Fibroblast of upper back skin (primary cell): ENCODE data around the gene TMTC2.
A peak's percentile ranks its signal among the peaks of the same experiment; 100 is the strongest.
"Not testable (repeated sequence)": the region's sequence is repeated elsewhere in the genome, so short reads cannot be mapped to it uniquely, and the experiment has no call there.

Experiments used
- DNase-seq: peaks from one replicate; pipeline ENCODE4 v3.0.0-alpha.2; 2013

Gene TMTC2

DNA sequence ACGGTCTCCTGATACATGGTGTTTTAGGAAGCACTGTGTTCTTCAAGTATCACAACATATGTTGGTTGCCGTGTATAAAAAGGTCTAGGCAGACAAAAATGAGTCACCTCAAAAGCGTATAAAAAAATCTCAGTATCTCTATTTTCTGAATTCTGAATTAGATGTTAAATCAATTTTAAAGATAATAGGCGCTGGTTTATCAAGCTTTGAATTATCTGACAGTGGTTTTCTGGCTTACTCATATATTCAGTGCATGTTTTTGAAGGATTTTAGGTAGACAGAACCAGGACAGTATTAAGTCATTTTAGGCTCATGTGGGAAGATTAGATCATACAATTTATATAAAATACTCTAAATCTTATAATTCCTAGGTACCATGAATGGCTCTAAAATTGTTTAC lies 110.8 kb downstream of the TMTC2 start:
- no peak for DNase-seq

DNA sequence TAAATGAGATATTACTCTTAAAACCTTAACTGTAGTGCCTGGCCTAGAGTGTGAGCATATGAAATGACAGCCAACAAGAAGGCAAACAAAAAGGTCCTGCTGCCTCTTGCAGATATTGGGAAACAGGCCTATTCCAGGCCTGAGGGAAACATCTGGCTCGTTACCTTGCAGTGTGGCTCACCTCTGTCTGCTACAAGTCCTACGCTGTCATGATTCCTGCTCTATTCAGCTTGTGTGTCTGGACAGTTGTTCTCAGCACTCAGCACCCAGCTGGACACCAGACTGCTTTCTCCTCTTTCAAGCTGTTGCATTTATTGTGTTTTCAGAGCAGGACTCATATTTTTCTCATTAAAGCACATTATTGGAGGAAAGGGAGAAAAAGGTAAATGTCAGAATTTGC lies 113.5 kb downstream of the TMTC2 start:
- DNase-seq = no peak

DNA sequence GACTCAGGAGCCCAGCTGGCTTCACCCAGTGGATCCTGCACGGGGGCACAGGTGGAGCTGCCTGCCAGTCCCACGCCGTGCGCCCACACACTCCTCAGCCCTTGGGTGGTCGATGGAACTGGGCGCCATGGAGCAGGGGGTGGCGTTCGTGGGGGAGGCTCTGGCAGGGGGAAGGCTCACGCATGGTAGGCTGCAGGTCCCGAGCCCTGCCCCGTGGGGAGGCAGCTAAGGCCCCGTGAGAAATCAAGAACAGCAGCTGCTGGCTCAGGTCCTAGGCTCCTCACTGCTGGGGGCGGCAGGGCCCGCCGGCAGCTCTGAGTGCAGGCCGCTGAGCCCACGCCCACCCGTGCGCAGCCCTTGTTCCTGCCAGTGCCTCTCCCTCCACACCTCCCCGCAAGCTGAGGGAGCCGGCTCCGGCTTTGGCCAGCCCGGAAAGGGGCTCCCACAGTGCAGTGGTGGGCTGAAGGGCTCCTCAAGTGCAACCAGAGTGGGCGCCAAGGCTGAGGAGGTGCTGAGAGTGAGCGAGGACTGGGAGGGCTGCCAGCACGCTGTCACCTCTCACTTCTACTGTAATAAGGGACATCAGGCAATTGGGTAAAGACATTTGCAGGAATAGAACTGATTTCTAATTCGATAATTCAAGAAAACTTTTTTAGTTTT lies 115.4 kb downstream of the TMTC2 start:
- no peak for DNase-seq

DNA sequence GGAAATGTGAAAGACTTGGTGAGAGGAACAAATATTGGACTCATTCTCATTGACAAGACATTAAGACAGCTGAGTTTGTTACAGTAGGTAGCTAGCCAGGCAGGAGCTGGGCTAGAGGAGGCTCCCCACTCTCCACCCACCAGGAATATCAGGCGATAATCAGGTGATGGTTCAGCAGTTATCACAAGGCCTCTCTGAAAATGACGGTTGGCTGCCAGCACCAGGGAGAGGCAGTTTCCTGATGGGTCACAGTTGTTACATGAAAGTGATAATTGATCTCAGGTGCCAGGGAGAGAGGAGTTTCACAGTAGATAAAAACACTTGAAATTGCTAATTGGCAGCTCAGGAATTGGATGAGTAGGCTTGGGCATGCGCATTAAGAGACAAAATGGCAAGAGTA lies 116.5 kb downstream of the TMTC2 start:
- no peak for DNase-seq

DNA sequence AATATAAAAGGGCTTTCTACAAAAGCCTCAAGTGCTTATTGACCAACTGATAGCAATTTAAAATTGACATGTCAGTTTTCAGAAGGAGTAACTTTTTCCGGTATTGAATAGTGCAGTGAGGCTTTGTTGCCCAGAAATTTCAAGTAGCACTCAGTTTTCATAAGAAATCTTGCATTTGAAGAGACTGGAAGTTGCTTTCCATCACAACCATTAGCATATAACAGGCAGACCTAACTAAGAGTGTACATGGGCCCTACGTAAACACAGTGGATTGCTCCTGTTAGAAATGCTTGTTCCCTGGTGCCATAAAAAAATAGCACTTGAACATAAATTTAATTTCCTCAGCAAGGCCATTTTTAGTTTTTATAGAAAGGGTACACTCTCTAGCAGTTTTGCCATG lies 117.9 kb downstream of the TMTC2 start:
- DNase-seq = no peak

DNA sequence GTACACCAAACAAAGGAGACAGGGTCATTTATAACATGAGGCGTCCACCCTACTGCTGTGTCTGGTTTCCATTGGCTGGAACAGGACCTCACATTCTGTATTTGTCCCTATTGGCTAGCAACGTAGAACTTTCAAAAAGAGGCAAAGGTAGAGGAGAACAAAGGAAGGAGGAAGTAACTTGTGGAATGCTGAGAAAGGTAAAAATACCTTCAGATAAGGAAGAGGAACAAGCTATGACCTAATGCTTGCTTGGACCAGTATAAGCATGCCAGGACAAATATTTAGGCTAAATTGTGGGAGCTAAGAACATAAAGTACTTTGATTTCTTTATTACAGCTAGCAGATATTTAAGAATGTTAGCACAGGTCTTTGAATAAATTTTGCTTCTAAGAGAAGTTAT lies 118.3 kb downstream of the TMTC2 start:
- DNase-seq = not testable (repeated sequence)

DNA sequence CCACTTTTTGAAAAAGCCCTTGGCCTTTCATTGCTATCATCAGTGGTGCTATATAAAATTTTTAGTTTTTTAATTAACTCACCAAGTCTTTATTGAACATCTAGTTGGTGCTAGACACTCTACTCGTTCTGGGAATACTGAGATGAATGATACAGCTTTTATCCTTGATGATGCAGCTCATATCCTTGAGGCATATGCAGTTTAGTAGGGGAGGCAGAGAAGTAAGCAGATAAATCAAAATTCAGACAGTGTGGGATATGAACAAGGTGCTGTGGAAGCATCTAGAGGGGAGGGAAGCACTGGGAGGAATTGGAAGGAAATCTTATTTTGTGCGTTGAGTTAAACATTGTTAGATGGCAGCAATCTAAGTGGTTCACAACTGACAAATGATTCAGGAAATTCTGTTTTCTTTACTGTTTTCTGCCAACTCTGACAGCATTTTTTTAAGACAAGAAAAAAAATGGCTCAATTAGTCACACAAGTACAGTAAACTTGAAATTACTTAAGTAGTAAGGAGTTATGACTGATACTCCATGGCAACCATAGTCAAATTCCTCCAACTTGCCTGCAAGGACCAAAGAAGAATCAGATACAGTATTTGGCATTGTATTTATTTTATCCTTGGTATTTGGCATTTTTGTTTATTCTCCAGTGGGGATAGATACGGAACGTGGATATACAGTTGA lies 119.2 kb downstream of the TMTC2 start:
- peak; percentile 14 for DNase-seq

DNA sequence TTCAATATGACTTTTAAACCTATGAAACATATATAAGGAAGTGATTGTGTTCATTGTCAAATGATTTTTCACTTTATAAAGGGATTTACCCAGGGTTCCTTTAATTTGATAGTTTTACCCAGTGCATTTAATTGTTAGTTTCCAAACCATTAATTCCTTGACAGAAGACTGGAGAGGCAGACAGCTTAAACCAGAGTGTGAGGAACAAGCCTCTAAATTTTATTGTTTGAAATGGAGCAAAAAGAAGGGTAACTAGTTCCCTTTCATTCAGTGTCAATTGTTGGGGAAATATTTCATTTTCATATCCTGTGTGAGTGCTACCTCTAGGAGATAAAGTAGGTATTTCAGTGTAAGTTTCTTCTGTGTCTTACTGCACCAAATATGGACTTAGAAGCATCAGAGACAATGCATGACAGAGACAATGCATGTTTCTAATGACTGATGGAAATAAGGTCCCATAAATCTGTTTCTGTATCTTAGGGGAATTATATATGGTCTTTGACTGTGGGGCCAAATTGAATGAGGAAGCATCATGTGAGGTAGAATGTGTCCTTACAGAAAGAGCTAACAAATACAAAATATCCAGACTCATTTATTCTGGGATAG lies 120.5 kb downstream of the TMTC2 start:
- no peak for DNase-seq

DNA sequence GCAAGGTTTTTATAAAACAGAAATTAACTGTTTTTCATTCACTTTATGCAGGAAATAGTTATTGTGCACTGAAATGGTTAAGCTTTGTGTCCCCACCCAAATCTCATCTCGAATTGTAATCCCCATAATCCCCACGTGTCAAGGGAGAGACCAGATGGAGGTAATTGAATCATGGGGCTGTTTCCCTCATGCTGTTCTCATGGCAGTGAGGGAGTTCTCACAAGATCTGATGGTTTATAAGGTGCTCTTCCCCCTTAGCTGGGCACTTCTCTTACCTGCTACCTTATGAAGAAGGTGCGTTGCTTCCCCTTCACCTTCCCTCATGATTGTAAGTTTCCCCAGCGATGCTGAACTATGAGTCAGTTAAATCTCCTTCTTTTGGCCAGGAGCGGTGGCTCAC lies 123.9 kb downstream of the TMTC2 start:
- no peak for DNase-seq

DNA sequence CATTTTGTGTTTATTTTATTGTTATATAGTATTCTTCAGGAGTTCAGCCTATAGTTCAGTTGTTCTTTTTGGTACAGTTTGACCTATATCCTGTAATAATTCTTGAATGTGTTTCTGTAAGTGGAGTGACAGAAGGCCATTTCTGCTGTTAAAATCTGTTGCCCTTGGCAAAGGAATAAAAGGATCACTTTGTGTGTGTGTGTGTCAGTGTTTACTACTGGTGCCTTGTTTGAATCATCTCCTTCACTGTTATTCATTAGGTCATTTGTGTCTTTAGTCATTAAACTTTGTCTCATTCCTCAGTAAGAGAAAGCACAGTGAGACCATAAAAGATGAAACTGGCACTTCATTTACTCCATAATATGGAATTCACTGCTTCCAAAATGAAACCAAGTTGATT lies 130.7 kb downstream of the TMTC2 start:
- no peak for DNase-seq

DNA sequence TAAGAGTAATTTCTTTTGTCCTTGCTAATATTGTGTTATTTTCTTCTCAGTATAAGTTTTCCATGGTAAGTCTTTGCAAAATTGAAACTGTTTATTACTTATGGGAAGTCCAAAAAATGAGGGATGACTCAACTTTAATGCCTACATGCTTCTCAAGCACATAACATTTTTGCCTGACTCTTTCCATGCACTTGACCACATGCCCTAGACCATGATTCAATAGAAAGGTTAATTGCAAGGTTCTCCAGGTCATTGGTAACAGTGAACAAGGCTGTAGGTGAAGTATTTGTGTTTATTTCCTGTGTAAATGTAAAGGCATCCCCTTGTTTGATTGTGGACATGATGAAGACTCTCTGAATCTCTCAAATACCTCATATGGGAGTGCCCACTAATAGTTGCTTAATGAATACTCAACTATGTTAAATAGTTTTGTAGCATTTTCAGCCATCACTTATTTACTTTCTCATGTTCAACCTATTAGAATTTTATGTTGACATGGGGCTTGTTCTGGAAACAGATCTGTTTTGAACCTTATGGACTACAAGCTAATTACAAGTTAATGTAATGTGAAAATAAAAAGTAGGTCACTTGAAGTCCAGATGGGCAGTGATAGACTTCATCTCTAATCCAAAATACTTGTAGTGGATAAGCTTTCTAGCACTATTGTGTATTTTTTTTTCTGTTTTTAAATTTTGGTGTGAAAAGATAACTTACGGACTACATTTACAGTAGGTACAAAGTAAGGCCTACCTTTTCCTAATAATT lies 131.7 kb downstream of the TMTC2 start:
- no peak for DNase-seq

DNA sequence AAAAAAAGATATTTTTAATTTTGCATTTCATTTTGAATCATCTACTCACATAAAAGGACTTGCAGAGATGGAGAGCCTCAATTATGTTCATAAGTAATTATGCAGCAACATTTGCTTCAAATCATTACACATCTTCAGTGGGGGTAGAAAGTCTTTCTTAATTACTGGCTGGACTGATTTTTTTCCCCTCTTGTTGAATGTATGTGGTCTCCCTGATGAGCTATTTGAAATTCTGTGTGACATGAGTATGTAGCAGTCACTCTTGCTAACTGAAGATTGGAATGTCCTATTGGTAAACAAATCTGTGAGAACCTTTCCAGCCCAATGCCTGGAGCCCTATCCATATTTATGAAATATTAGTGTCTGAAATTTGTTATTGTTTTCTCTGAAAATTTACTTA lies 139.8 kb downstream of the TMTC2 start:
- DNase-seq = no peak

DNA sequence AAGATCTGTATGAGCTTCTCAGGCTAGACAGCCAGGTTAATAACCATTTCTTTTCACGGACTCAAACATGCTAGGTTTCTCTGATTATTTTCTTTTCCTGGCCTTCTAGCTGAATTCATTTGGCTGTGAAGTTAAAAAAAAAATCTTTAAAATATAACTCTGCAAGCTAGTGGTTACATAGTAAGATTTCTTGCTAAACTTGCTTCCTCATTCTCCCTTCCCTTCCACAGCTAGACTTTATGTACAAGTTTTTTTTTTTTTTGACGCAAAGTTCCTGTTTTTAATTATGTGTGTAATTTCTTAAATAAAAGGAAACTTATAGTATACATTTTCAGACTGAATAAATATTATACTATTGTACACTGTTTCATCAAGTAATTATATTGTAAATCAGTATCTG lies 145.4 kb downstream of the TMTC2 start:
- DNase-seq = no peak

DNA sequence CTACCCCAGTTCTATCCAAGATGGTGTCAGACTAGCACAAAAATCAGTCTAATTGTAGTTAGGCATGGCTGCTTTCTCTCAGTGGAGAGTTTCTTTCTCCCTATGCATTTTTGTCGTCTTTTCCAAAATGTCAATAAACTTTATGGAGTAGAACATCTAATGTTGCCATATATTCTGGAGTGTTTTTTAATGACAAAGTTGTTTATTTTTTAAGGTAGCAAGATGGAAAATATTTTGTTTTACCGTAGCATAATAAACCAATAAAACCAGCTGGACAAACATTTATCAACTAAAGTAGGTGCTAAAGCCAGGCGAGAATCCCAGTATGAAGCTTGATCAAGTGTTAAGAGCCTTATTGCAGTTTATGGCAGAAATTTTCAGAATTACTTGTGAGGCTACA lies 146.3 kb downstream of the TMTC2 start:
- DNase-seq = no peak

DNA sequence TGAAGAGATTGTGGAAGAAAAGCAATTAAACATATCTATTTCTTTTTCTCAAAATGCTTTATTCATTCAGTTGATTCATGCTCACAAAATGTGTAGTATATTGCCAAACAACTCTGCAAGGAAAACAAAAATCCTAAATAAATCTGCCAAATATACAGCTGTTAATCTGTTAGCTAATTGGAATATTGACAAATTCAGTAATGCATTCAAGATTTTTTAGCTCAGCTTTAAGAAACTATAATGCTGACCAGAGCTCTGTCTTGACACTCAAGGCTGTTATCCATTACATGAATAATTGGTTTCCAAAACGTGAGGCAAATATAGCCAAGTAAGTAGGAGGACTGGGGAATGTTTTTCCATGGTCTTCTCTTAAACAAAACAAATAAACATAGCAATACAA lies 146.8 kb downstream of the TMTC2 start:
- DNase-seq = no peak

DNA sequence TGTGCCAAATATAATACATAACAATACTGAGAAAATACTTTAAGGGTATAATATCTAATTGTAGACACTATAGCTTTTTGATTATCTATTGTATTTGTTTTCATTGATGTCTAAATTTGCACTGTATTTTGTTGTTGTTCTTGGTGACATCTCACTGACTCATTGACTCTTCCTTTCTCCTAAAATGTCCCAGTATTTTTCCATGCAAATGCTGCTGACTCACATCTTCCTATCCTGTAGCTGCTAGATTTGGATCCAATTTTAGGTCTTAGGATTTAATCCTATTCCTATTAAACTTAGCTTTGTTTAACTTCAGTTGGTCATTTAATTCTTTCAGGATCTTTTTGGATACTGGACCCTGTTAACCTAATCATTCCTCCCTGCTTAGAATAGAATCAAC lies 148.5 kb downstream of the TMTC2 start:
- peak; percentile 29 for DNase-seq

DNA sequence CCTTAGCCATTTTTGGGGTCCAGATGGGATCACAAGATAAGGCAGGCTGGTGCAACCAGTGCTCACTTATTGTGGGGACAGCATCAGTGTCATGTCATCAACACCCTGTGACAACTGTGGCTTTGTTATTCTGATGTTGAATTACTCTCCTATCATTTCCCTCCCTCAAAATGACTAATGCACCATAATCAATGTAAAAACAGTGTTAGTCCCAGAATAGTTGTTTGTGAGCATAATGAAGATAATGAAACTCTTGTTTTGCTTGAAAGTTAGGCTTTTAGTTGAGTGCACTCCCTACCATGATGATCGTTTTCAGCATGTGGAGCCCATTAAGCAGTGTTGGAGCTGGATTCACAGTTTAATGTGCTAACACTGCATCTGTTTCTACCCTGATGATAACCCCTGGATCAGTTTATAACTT lies 151.4 kb downstream of the TMTC2 start:
- DNase-seq = no peak

DNA sequence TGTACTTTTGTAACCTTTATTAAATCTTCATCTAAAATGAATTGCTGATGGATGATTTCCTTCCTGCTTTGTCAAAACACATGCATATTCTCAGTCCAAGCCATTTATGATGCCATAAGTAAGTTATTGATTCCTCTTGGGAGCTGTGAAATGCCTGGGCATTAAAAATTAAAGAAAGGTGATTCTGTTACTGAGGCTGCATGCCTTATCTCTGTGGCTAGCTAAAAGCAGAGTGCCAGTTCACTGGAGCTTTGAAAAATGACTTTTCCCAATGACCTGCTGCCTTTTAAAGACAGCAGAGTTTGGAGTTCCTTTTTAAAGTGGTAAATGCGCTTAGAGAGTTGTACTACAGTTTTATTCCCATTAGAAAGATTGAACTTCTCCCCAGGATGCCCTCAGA lies 152.1 kb downstream of the TMTC2 start:
- DNase-seq = no peak

DNA sequence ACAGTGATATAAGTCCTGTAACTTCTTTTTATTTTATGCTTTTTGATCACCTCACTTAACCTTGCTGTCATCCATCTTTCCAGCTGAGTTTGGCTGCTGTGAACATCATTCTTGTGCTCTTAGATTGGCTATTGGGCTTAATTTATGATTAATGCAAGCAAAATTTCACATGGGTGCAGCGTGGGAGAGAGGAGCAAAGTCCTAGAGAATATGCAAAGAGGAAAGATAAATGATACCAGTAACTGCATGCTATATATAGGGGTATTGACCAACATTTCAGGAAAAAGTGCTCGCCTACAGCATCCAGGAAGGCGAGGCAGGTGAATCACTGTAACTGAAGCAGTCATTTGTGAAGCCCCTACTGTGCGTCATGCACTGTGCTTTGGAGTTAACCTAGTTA lies 153.1 kb downstream of the TMTC2 start:
- no peak for DNase-seq

DNA sequence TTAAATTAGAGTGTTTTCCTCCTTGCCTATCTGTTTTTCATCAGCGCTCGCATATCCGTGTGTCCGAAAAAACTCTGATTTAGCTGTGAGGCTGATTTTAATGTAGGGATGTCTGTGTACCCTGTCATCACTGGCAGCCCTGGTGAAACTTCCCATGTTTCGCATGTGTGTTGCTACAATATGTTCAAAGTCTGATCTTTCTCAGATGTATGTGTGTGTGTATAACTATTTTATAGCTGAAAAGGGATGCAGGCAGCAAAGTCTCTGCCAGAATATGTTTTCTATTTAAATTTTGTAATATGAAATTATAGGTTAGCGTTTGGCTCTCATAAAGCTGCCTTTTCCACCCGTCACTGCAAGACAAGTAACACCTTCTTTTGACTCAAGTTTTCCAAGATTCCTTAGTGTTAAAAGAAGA lies 154.8 kb downstream of the TMTC2 start:
- no peak for DNase-seq

DNA sequence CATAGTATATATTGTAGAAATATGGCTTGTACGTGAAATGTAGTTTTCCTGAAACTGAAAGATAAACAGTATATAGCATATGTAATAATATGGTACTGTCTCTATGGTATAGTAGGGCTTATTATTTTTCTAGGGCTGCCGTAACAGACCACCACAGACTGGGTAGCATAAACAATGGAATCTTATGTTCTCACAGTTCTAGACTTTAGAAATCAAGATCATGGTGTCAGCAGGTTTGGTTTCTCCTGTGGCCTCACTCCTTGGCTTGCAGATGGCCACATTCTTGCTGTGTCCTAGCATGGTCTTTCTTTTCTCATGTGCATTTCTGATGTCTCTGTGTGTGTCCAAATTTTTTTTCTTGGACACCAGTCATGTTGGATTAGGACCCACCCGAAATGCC lies 155.8 kb downstream of the TMTC2 start:
- DNase-seq = no peak

DNA sequence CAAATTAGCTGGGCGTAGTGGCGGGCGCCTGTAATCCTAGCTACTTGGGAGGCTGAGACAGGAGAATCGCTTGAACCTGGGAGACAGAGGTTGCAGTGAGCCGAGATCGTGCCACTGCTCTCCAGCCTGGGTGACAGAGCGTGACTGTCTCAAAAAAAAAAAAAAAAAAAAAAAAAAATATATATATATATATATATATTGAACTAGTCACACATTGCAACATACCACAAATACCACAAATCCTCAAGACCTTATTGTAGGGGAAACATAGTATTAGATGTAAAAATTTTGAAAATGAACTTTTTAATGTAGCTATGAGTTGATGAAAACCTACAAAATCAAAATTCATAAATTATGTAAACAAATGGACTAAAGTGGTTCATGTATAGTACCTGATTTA lies 158.4 kb downstream of the TMTC2 start:
- DNase-seq = not testable (repeated sequence)

DNA sequence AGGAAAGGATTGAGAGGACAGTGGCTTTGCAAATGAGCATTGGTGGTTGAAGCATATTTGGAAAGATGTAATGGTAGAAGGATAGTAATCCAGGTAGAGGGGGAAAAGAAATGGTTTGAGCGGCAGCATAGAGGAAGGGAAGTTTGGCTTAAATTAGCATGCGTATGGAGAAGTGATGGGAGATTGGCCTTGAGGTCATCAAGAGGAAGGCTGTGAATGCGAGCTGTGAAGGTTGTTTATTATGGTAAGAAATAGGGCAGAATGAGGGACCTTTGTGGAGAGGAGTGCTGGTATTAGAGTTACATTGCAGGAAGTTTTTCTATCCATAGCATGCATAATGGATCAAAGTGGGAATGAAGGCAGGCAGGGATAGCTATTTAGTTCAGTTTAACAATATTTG lies 162.1 kb downstream of the TMTC2 start:
- DNase-seq = no peak

DNA sequence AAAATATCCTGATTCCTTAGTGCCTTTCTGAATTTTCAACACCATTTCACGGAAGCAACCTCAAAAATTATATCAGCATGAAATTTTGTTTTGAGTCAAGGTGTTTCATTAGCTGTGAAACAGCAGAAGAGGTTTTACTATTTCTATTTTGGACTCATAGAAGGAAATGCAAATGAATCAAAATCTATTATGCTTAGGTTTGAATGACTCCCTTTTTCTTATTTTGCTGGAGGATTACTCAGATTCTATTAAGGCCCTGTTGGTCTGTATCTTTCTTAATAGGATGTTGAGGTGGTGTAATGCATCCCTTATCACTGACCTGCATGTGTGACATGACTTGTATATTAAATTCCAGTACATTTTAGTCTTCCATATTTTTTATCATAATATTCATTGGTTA lies 165.8 kb downstream of the TMTC2 start:
- no peak for DNase-seq
